ENCODE results near the gene SNX3. TPM values are rescaled to one million over a fixed set of nuclear protein-coding genes. Genes with fewer than 3 reads are reported as not detected.

The SNX3 gene
- total RNA-seq, 1 experiment from 2014 or later: 102 TPM

DNA sequence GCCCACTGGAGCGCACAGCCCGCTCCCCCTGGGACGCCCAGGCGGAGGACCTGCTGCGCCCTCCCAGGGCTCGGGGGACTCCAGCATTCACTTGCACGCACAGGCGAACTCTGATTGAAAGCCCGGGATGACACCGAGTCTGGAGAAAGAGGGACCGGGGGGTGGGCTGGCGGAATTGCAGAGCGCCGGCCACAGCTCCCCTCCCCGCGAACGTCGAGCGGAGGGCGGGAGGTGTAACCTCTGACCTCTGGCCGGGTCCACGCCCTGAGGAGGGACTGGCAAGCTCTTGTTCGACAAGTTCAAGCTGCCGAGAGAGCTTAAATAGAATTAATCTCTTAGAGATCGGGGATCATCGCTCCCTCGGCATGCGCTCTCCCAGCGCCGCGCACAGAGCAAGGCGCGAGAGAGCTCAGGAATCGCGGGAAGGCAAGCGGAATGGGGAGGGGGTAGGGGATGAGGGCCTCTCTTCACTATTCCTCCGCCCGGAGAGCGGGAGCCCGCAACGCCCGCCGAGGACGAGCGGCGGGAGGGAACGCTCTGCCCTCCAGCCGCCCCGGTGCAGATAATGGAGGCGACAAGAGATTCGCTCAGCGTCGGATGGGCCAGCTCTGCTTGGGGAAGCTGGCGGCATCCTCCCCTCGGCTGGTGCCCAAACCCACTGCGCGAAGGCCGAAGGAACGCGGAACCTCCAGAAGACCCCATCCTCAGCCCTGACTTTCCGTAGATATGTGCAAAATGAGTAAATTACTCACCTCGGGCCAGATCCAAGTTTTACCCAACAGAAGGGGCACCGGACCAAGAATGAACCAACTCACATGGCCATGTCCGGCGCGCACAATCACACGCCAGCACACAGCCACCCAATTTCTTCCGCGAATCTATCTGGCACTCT is 95.8 kb downstream of the SNX3 start:
- no TSS peak for BruUV-seq (replicated peaks)
- Histone ChIP-seq H3K36me3 (ENCODE audit: low read depth) (no peaks in the 10 kb centered on the region), H3K4me2 (no peak overlapping the region), H3K79me2 (ENCODE audit: low read depth) (no peaks in the 10 kb centered on the region), H3K27ac (no peak overlapping the region), H3F3A (ENCODE audit: insufficient read depth, low read depth) (no peaks in the 10 kb centered on the region), H4K20me1 (ENCODE audit: insufficient read depth) (no peaks in the 10 kb centered on the region), H2AFZ (no peak overlapping the region), H3K4me1 (replicated peaks; ENCODE audit: insufficient read depth) (no peaks in the 10 kb centered on the region), H3K9me3 (ENCODE audit: insufficient read depth, low read depth) (no peaks in the 10 kb centered on the region), H3K4me3 (no peak overlapping the region), H3K9me2 (ENCODE audit: insufficient read depth) (no peaks in the 10 kb centered on the region), H3K27me3 (ENCODE audit: insufficient read depth, low read depth) (peaks cover 16% of the 10 kb centered on the region)
- POLR2A ChIA-PET (ENCODE audit: unreplicated experiment): no interaction called here
- TF ChIP-seq, protein P1, sequence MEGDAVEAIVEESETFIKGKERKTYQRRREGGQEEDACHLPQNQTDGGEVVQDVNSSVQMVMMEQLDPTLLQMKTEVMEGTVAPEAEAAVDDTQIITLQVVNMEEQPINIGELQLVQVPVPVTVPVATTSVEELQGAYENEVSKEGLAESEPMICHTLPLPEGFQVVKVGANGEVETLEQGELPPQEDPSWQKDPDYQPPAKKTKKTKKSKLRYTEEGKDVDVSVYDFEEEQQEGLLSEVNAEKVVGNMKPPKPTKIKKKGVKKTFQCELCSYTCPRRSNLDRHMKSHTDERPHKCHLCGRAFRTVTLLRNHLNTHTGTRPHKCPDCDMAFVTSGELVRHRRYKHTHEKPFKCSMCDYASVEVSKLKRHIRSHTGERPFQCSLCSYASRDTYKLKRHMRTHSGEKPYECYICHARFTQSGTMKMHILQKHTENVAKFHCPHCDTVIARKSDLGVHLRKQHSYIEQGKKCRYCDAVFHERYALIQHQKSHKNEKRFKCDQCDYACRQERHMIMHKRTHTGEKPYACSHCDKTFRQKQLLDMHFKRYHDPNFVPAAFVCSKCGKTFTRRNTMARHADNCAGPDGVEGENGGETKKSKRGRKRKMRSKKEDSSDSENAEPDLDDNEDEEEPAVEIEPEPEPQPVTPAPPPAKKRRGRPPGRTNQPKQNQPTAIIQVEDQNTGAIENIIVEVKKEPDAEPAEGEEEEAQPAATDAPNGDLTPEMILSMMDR (conservative IDR thresholded peaks at IDR 0.05): no peak
- no peak for TF ChIP-seq EZH2 (IDR thresholded peaks at IDR 0.05; ENCODE audit: low read depth)
- DNase-seq: no peak
- intact Hi-C loops (cut with micrococcal nuclease; ENCODE audit: unreplicated experiment): no loop called here
- CTCF ChIA-PET: no interaction called here

DNA sequence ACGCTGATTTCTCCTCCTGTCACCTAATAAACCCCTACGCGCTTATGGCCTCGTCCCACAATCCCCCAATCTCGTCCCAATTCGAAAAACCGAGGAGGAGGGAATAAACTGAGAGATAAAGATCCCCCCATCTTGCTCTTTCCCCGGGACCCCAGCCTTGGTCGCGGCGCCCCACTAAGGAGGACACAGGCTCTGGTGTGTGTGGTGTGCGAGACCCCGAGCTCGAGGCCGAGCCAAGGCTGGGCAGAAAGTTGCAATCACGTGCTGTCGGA is 96.4 kb downstream of the SNX3 start:
- Histone ChIP-seq H3K4me3 (no peak overlapping the region), H3K4me1 (replicated peaks; ENCODE audit: insufficient read depth) (no peaks in the 10 kb centered on the region), H3F3A (ENCODE audit: insufficient read depth, low read depth) (no peaks in the 10 kb centered on the region), H3K79me2 (ENCODE audit: low read depth) (no peaks in the 10 kb centered on the region), H2AFZ (no peak overlapping the region), H3K27me3 (ENCODE audit: insufficient read depth, low read depth) (peaks cover 16% of the 10 kb centered on the region), H3K27ac (no peak overlapping the region), H4K20me1 (ENCODE audit: insufficient read depth) (no peaks in the 10 kb centered on the region), H3K4me2 (no peak overlapping the region), H3K36me3 (ENCODE audit: low read depth) (no peaks in the 10 kb centered on the region), H3K9me2 (ENCODE audit: insufficient read depth) (no peaks in the 10 kb centered on the region), H3K9me3 (ENCODE audit: insufficient read depth, low read depth) (no peaks in the 10 kb centered on the region)
- no peak for DNase-seq
- no TSS peak for BruUV-seq (replicated peaks)
- CTCF ChIA-PET: no interaction called here
- POLR2A ChIA-PET (ENCODE audit: unreplicated experiment): no interaction called here
- intact Hi-C loops (cut with micrococcal nuclease; ENCODE audit: unreplicated experiment): no loop called here
- no peak for TF ChIP-seq EZH2 (IDR thresholded peaks at IDR 0.05; ENCODE audit: low read depth)
- TF ChIP-seq, protein P1 (conservative IDR thresholded peaks at IDR 0.05): no peak

DNA sequence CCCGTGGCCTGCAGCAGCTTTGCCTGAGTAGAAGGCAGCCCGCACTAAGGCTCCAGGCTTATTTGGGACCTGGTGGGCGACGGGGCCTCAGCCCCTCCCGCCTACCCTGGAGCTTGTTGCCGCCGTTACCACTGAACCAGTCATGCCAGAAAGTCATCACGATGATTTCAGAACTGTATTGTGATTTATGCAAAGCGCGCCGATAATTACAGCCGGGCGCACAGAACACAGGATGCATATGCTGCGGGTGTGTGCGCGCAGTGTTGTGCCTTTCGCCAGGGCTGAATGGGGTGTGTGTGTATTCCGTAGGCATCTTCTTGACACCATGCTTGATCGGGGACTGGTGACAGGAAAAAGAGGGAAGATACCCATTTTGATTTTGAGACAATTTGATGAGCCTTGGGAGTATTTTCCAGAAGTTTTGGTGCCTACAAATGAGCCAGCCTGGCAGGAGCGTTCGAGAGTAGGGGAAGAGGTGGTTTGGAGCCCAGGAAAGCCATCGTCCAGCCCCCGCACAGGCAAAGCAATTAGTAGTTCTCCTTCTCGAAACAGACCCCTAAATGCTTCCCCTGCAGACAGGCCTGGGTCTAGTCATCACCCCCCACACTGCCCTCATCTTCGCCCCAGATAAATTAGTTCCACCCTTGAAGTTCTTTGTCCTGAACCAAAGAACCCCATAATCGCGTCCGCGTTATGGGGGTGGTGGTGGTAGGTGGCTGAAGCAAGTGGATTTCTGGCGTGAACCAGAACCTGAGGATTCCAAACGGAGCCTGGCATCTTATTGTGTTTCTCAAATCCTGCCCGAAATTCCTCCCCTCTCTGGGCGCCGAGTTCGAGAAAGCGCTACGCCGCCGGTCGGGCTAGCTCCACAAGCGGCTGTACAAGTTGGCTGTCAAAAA is 96.9 kb downstream of the SNX3 start:
- BruUV-seq (replicated peaks): no TSS peak
- Histone ChIP-seq H3K4me2 (no peak overlapping the region), H3K27me3 (ENCODE audit: insufficient read depth, low read depth) (peaks cover 16% of the 10 kb centered on the region), H3K4me1 (replicated peaks; ENCODE audit: insufficient read depth) (no peaks in the 10 kb centered on the region), H4K20me1 (ENCODE audit: insufficient read depth) (no peaks in the 10 kb centered on the region), H3K27ac (no peak overlapping the region), H2AFZ (no peak overlapping the region), H3F3A (ENCODE audit: insufficient read depth, low read depth) (no peaks in the 10 kb centered on the region), H3K79me2 (ENCODE audit: low read depth) (no peaks in the 10 kb centered on the region), H3K9me3 (ENCODE audit: insufficient read depth, low read depth) (no peaks in the 10 kb centered on the region), H3K4me3 (no peak overlapping the region), H3K36me3 (ENCODE audit: low read depth) (no peaks in the 10 kb centered on the region), H3K9me2 (ENCODE audit: insufficient read depth) (no peaks in the 10 kb centered on the region)
- intact Hi-C loops (cut with micrococcal nuclease; ENCODE audit: unreplicated experiment): no loop called here
- TF ChIP-seq, protein P1 (conservative IDR thresholded peaks at IDR 0.05): no peak; the same call in 1 of the 2 replicates
- no peak for TF ChIP-seq EZH2 (IDR thresholded peaks at IDR 0.05; ENCODE audit: low read depth)
- CTCF ChIA-PET: no interaction called here
- no peak for DNase-seq
- POLR2A ChIA-PET (ENCODE audit: unreplicated experiment): no interaction called here
